Measurements from ENCODE around the gene USP24.
"Not testable (repeated sequence)": the region's sequence is repeated elsewhere in the genome, so short reads cannot be mapped to it uniquely, and the experiment has no call there.

USP24 gene

GRCh38 chr1:55232448-55233144 lies 17.4 kb upstream of the USP24 start:
- no peak for DNase-seq (ENCODE audit: low read depth)

- no peak for DNase-seq (ENCODE audit: low read depth)
Measured at GRCh38 chr1:55231745-55232144, 16.6 kb upstream of the USP24 start.

GRCh38 chr1:55230659-55231058 lies 15.5 kb upstream of the USP24 start:
- no peak for DNase-seq (ENCODE audit: low read depth)

GRCh38 chr1:55229726-55230125 lies 14.6 kb upstream of the USP24 start:
- DNase-seq (ENCODE audit: low read depth): not testable (repeated sequence)

- no peak for DNase-seq (ENCODE audit: low read depth)
Measured at GRCh38 chr1:55225228-55225627, 10.1 kb upstream of the USP24 start.

- no peak for DNase-seq (ENCODE audit: low read depth)
Measured at GRCh38 chr1:55224729-55225128, 9.6 kb upstream of the USP24 start.

GRCh38 chr1:55222152-55222551 lies 7.0 kb upstream of the USP24 start:
- no peak for DNase-seq (ENCODE audit: low read depth)

GRCh38 chr1:55217226-55217986 lies 2.2 kb upstream of the USP24 start:
- DNase-seq (ENCODE audit: low read depth): no peak

GRCh38 chr1:55216096-55216495 lies 932 bp upstream of the USP24 start:
- no peak for DNase-seq (ENCODE audit: low read depth)

- no peak for DNase-seq (ENCODE audit: low read depth)
Measured at GRCh38 chr1:55214934-55215193, 300 bp downstream of the USP24 start.

GRCh38 chr1:55214212-55214933 lies 791 bp downstream of the USP24 start:
- no peak for DNase-seq (ENCODE audit: low read depth)

GRCh38 chr1:55213885-55214211 lies 1.3 kb downstream of the USP24 start:
- no peak for DNase-seq (ENCODE audit: low read depth)

- no peak for DNase-seq (ENCODE audit: low read depth)
Measured at GRCh38 chr1:55213151-55213884, 1.8 kb downstream of the USP24 start.

- DNase-seq (ENCODE audit: low read depth): no peak
Measured at GRCh38 chr1:55212349-55213150, 2.6 kb downstream of the USP24 start.

GRCh38 chr1:55211863-55212262 lies 3.3 kb downstream of the USP24 start:
- DNase-seq (ENCODE audit: low read depth): no peak

- no peak for DNase-seq (ENCODE audit: low read depth)
Measured at GRCh38 chr1:55210990-55211801, 4.0 kb downstream of the USP24 start.

GRCh38 chr1:55209247-55209646 lies 5.9 kb downstream of the USP24 start:
- DNase-seq (ENCODE audit: low read depth): no peak

- no peak for DNase-seq (ENCODE audit: low read depth)
Measured at GRCh38 chr1:55206210-55206609, 9.0 kb downstream of the USP24 start.

GRCh38 chr1:55204997-55205396 lies 10.2 kb downstream of the USP24 start:
- DNase-seq (ENCODE audit: low read depth): no peak

- no peak for DNase-seq (ENCODE audit: low read depth)
Measured at GRCh38 chr1:55203064-55203463, 12.1 kb downstream of the USP24 start.

- DNase-seq (ENCODE audit: low read depth): no peak
Measured at GRCh38 chr1:55200667-55201066, 14.5 kb downstream of the USP24 start.
